ENCODE results near the gene RORC. TPM values are rescaled to one million over a fixed set of nuclear protein-coding genes. Genes with fewer than 3 reads are reported as not detected.

The RORC gene
- total and polyA plus RNA-seq, 4 donors: 7.6 to 24.7 (median 9.6) TPM

DNA sequence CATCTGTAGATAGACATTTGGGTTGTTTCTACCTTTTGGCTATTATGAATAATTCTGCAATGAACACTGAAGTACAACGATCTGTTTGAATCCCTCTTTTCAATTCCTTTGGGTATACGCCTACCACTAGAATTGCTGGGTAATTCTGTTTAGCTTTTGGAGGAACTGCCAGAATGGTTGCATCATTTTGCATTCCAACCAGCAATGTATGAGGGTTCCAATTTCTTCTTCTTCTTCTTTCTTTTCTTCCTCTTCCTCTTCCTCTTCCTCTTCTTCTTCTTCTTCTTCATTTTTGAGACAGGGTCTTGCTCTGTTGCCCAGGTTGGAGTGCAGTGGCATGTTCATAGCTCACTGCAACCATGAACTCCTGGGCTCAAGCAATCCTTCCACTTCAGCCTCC lies 35.7 kb upstream of the RORC start:
- TF ChIP-seq, protein P1, sequence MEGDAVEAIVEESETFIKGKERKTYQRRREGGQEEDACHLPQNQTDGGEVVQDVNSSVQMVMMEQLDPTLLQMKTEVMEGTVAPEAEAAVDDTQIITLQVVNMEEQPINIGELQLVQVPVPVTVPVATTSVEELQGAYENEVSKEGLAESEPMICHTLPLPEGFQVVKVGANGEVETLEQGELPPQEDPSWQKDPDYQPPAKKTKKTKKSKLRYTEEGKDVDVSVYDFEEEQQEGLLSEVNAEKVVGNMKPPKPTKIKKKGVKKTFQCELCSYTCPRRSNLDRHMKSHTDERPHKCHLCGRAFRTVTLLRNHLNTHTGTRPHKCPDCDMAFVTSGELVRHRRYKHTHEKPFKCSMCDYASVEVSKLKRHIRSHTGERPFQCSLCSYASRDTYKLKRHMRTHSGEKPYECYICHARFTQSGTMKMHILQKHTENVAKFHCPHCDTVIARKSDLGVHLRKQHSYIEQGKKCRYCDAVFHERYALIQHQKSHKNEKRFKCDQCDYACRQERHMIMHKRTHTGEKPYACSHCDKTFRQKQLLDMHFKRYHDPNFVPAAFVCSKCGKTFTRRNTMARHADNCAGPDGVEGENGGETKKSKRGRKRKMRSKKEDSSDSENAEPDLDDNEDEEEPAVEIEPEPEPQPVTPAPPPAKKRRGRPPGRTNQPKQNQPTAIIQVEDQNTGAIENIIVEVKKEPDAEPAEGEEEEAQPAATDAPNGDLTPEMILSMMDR (IDR thresholded peaks at IDR 0.05; ENCODE audit: control extremely low read depth, extremely low read depth): no peak
- no peak for ATAC-seq (ENCODE audit: insufficient read depth, low FRiP score)
- WGBS, 2 donors: 49 to 65% methylated on average over 2 of the region's 2 CpGs
- no peaks in the 10 kb centered on the region for H3K27me3 ChIP-seq (ENCODE audit: control insufficient read depth in 3 of 3, insufficient read depth in 3 of 3, low read length in 2 of 3)
- peaks cover 0 to 12% (median 5%) of the 10 kb centered on the region in 5 donors for H3K4me1 ChIP-seq (ENCODE audit: control insufficient read depth in 5 of 5, insufficient read depth in 5 of 5, low read length in 5 of 5)
- no peak overlapping the region for H3K4me3 ChIP-seq
- H3K9me3 ChIP-seq (ENCODE audit: control insufficient read depth in 4 of 4, insufficient read depth in 3 of 4, low read length in 3 of 4): no peaks in the 10 kb centered on the region
- no peak overlapping the region for H3K9ac ChIP-seq (ENCODE audit: insufficient read depth in 1 of 2, low read length in 2 of 2)
- H3K36me3 ChIP-seq (ENCODE audit: control insufficient read depth in 4 of 4, insufficient read depth in 4 of 4, low read length in 4 of 4): no peaks in the 10 kb centered on the region
- DNase-seq: no peak
- H3K27ac ChIP-seq (ENCODE audit: low read depth in 1 of 2, low read length in 1 of 2): no peak overlapping the region

DNA sequence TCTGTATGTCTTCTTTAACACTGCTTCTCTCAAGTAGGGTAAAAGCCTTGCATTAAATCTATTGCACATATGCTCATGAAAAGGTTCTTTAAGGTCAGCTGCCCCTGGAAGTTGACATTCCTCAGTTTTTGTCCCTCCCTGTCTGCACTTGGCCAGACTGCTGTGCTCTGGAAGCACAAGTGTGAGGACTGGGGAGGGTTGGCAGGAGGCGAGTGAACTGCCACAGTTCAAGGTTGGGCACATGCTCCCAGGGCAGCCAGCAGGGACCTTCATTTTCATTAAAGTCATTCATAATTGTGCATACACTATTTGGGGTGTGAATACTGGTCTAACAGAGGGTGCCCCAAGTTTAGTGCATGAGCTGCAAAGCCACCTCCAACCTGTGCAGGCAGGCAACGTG lies 32.8 kb upstream of the RORC start:
- 44 to 45% methylated on average over 2 of the region's 2 CpGs for WGBS, 2 donors

DNA sequence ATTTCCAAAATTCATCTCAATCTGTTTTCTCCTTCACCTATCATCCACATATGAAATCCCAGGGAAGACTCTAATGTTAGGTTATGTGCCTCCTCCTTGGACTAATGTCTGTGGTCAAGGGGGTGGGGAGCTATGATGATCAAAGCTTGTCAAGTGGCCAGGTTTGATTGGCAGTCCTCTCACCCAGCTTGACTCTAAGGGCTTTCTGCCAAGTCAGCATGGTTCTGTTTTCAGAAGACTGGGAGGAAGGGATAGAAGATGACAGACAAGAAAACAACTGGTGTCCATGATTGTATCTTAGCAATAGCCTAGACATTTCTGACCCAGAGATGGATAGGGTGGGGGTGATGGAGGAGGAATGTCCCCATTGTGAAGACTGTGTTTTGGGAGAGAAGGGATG lies 31.0 kb upstream of the RORC start:
- peaks cover 0 to 4% (median 0%) of the 10 kb centered on the region in 3 donors for H3K27me3 ChIP-seq (ENCODE audit: control insufficient read depth in 3 of 3, insufficient read depth in 3 of 3, low read length in 2 of 3)
- H3K27ac ChIP-seq (ENCODE audit: low read depth in 1 of 2, low read length in 1 of 2): no peak overlapping the region
- peaks cover 0 to 9% (median 0%) of the 10 kb centered on the region in 5 donors for H3K4me1 ChIP-seq (ENCODE audit: control insufficient read depth in 5 of 5, insufficient read depth in 5 of 5, low read length in 5 of 5)
- H3K4me3 ChIP-seq: no peak overlapping the region
- DNase-seq: no peak
- H3K9me3 ChIP-seq (ENCODE audit: control insufficient read depth in 4 of 4, insufficient read depth in 3 of 4, low read length in 3 of 4): no peaks in the 10 kb centered on the region
- no peak for ATAC-seq (ENCODE audit: insufficient read depth, low FRiP score)
- TF ChIP-seq, protein P1 (IDR thresholded peaks at IDR 0.05; ENCODE audit: control extremely low read depth, extremely low read depth): no peak
- no peaks in the 10 kb centered on the region for H3K36me3 ChIP-seq (ENCODE audit: control insufficient read depth in 4 of 4, insufficient read depth in 4 of 4, low read length in 4 of 4)
- H3K9ac ChIP-seq (ENCODE audit: insufficient read depth in 1 of 2, low read length in 2 of 2): no peak overlapping the region

More for the DNA sequence above, 32.8 kb upstream of the RORC start:
- TF ChIP-seq, protein P1 (IDR thresholded peaks at IDR 0.05; ENCODE audit: control extremely low read depth, extremely low read depth): no peak
- ATAC-seq (ENCODE audit: insufficient read depth, low FRiP score) (no peak), DNase-seq (no peak)
- Histone ChIP-seq H3K4me3 (no peak overlapping the region), H3K27me3 (ENCODE audit: control insufficient read depth in 3 of 3, insufficient read depth in 3 of 3, low read length in 2 of 3) (peaks cover 0 to 4% (median 0%) of the 10 kb centered on the region in 3 donors), H3K9ac (ENCODE audit: insufficient read depth in 1 of 2, low read length in 2 of 2) (no peak overlapping the region), H3K9me3 (ENCODE audit: control insufficient read depth in 4 of 4, insufficient read depth in 3 of 4, low read length in 3 of 4) (no peaks in the 10 kb centered on the region), H3K4me1 (ENCODE audit: control insufficient read depth in 5 of 5, insufficient read depth in 5 of 5, low read length in 5 of 5) (peaks cover 0 to 12% (median 0%) of the 10 kb centered on the region in 5 donors), H3K36me3 (ENCODE audit: control insufficient read depth in 4 of 4, insufficient read depth in 4 of 4, low read length in 4 of 4) (no peaks in the 10 kb centered on the region), H3K27ac (ENCODE audit: low read depth in 1 of 2, low read length in 1 of 2) (no peak overlapping the region)

Data from lung (tissue), 12 donors.